HFF-Myc (cell line): ENCODE data around the gene SLC25A20.

Experiments used
- DNase-seq: peaks from one replicate; pipeline ENCODE4 v3.0.0-alpha.2; 2011; ENCODE audit warnings: low read depth; ENCODE audit errors: extremely low read depth
- H3K4me3 ChIP-seq: replicated peaks from 2 replicates; pipeline ENCODE4 v1.5.1; 2011; ENCODE audit warnings: low read depth, mild to moderate bottlenecking, control low read depth, low read length
- CTCF ChIP-seq: IDR thresholded peaks from 2 replicates; pipeline ENCODE4 v1.5.1; 2012; ENCODE audit warnings: mild to moderate bottlenecking, low read depth, low read length, control low read depth; ENCODE audit errors: missing control alignments

Gene SLC25A20

DNA sequence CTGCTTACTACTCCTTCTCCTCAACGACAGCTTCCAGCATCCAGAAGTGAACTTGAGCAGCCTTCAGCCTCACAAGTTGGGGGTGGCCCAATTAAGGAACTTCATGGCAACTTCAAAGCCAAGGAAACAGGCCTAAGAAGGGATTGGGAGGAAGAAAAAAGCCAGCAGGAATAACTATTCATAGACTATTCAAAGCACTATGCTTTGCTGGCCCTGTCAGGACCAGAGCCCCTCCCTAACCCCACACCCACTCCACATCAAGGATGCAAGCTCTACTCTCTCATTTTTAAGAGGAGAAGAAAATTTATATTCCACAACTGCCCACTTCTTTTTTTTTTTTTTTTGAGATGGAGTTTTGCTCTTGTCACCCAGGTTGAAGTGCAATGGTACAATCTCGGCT, 41.0 kb downstream of the SLC25A20 start:
- TF ChIP-seq CTCF, result no peak
- DNase-seq, result no peak
- H3K4me3 ChIP-seq, result no peak overlapping the region

DNA sequence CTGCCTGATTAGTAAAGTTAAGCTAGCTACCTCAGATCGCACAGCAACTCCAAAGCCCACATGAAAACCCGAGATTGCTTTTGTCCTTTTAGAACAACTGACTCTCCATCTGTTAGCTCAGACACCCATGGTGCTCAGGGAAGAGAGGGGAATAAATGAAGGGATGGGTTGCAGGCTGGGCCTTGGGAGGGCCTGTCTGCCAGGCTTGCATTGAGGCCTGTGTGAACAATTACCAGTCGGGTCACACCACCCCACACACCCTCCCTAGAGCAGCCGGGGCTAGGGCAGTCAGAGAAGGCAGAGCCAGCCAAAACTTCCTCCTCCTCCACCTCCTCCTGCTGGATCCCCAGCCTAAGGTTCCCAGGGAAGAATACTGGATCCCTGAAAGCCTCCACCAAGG, 42.2 kb downstream of the SLC25A20 start:
- H3K4me3 ChIP-seq, result no peak overlapping the region
- no peak for TF ChIP-seq CTCF
- no peak for DNase-seq

DNA sequence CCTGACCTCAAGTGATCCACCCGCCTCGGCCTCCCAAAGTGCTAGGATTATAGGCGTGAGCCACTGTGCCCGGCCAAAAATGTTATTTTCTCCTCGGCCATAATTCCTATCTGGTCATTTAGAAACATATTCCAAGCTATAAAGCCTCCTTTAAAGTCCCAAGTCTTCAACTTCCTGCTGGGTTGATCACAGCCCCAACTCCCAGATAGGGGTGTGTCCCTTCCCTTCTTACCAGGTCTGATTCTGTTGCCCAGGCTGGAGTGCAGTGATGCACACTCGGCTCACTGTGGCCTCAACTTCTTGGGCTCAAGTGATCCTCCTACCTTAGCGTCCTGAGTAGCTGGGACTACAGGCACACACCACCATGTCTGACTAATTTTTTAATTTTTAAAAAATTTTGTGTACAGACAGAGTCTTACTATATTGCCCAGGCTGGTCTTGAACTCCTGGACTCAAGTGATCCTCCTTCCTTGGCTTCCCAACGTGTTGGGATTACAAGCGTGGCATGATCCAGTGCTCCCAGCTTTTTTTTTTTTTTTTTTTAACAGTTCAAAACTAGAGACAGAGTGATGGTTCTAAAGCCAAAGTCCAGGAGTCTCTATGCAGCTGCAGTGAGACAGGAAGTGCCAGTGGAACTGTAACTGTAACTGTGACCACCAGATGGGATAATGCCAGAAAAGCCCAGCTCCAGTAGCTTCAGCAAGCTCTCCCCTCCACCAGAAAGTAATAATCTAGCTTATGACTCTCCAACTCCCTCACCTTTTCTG, 42.8 kb downstream of the SLC25A20 start:
- no peak for TF ChIP-seq CTCF
- no peak for DNase-seq
- H3K4me3 ChIP-seq, result no peak overlapping the region

GRCh38 chr3:48852151-48852550, 46.5 kb downstream of the SLC25A20 start:
- H3K4me3 ChIP-seq, result no peak overlapping the region
- no peak for TF ChIP-seq CTCF

GRCh38 chr3:48851407-48851806, 47.3 kb downstream of the SLC25A20 start:
- DNase-seq, result no peak
- TF ChIP-seq CTCF, result no peak
- H3K4me3 ChIP-seq, result no peak overlapping the region

More at GRCh38 chr3:48852151-48852550, 46.5 kb downstream of the SLC25A20 start:
- no peak for DNase-seq

GRCh38 chr3:48848816-48849515, 49.7 kb downstream of the SLC25A20 start:
- TF ChIP-seq CTCF, result no peak
- H3K4me3 ChIP-seq, result no peak overlapping the region

More at GRCh38 chr3:48848816-48849515, 49.7 kb downstream of the SLC25A20 start:
- no peak for DNase-seq
